HUDEP-2 (cell line): Measurements from ENCODE around the gene NFYC.

Experiments used
- DNase-seq, 76 experiments: peaks; one replicate each; lab custom pipeline; 2025; ENCODE audit not compliant: unreplicated experiment in 76 of 76; lab: John Stamatoyannopoulos, UW

NFYC gene

DNA sequence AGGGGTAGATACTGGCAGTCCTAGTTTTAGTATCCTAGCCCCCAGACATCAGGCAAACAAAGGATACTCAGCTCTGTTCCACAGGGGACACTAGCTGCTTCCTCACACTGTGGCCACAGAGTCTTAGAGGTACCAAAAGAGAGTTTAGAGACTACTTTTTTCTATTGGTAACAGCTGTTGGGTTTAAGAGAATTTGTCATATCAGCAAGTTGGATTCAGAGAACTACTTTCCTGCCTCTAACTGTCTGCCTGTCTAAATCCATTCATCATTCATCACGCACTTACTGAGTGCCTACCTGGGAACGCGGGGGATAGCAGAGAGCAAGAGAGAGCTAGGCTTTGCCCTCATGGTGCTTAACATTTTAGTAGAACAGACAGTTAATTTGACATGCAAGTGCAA, 65.0 kb downstream of the NFYC start:
- no peak for DNase-seq

DNA sequence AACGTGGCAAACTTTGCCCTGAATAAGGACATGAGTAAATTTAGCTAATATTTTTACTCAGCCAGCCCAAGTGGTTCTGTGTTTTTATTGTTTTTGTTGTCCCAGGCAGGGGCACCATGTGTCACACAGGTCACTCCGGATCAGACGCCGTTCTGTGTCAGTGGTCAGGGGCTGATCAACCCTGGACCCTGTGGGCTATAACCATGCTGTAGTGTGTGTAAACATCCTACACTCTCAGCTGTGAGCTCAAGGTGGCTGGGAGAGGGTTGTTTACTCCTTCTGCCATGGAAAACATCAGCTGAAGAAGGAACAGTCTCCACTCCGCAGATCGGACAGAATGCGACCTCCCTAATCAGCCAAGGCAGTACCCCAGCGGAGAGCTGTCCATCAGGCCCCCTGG, 65.6 kb downstream of the NFYC start:
- no peak for DNase-seq

DNA sequence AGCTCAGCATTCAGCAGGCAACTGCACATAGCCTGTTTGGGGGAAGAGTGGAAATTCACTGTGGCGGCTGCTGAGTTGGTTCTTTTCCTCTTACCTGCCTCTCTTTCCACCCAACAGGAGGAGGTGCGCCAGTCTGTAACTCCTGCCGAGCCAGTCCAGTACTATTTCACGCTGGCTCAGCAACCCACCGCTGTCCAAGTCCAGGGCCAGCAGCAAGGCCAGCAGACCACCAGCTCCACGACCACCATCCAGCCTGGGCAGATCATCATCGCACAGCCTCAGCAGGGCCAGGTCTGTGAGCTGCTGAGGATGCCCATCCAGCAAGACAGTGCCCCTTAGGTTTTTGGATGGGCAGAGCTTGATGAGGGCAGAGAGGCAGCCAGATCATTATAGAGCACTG, 66.5 kb downstream of the NFYC start:
- DNase-seq = no peak

DNA sequence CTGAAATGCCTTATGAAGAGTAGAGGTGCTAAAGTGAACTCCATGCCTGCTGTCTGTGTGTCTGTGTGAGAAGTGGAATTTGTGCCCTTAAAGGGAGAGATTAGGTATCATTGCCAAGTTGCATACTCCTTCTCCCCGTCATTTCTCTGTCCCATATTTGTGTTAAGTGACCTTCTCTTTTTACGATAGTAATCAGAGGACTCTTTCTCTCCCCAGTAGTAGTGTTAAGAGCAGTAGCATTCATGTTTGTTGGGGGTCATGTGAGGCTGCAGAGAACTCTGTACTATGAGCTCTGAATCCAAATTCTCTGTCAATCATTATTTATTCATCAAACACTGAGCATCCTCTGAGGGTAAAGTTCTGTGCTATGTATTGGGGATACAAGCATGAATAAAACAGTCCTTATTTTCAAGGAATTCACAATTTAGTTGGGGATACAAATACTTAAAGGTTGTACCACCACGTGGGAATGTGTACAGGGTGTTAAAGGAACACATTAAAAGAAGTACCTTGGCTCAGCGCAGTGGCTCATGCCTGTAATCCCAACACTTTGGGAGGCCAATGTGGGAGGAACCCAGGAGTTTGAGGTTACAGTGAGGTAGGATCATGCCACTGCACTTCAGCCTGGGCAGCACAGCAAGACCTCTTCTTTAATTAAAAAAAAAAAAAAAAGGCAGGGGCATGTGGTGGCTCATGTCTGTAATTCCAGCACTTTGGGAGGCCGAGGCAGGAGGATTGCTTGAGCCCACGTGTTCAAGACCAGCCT, 67.3 kb downstream of the NFYC start:
- DNase-seq = no peak

DNA sequence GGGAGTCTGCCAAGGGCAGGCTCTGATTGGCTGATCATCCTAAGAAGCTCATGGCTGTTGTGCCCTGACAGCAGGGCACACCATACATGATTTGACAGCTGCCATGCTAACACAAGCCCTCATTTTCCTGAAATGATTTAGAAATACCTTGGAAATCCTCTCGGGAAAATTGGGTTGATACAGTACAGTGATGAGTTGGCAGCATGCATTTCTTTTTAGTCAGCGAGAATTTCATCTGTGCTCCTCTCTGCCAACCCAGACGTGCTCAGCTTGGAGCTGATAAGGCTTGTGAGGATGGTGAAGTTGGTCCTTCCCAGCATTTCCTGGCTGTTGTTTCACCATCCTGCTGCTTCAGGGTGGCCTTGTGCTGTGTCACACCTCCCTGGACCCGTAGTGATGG, 69.5 kb downstream of the NFYC start:
- no peak for DNase-seq

DNA sequence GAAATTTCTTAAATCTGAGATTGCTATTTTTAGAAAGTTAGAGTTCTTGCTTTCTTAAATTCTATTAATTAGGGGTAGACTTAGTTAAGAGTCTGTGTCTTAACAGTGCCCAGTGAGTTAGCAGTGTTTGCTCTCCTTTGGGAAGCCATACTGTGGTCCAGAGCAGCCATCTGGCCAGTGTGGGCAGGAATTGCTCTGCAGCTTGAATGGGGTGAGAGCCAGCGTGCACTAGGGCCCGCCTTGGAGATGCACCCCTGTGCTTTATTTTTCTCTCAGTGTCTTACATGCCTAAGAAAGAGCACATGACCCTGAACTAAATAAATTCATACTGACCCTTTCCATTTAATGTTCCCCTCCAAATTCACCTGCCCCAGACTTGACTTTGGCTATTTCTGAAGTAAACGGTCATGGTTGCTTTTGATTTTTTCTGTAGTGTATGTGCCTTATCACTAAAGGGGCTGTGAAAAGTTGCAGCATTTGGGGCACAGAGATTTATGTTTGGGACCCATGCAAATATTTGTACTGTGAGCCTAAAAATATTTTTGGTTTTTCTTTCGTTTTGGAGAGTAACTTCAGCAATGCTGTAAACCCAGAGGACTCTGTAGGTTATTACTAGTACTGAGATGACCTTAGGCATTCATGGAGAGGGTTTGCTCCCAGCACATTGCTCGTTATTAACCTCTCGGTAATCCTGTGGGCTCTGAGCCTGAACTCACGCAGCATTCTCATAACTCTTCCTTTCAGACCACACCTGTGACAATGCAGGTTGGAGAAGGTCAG, 70.8 kb downstream of the NFYC start:
- no peak for DNase-seq

DNA sequence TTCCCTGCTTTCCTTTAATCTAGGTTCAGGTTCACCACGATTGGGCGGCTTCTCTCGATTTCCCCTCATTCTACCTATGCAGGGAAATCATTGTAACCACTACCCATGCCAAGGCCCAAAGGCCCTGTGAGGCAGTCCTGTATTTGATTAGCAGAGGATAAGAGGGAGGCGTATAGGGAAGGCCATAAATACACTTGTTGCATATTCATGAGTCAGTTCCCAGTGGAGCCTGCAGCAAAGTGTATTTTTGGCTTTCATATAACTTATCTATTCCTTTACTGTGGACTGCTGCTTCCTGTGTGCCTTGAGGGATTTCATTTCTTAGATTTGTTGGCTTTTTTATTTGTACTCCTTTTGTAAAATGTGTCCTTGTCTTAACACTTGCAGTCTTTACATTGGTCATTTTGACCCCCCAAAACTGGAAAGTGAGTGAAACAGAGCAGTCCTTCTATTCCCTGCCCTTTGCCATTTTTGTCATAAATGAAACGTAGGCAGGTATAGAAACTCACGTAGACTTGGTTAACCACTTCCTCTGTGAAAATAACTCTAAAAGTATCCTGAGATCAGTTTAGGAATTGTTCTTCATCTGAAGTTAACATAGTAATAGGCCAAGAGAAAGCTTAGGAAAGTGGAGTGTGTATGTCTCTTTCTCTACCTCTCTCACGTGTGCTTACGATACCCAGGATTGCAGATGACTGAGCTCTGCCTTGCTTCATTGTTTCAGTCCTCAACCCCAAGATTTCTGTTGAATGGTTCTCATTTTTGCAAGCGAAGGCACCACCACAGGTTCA, 72.4 kb downstream of the NFYC start:
- no peak for DNase-seq

DNA sequence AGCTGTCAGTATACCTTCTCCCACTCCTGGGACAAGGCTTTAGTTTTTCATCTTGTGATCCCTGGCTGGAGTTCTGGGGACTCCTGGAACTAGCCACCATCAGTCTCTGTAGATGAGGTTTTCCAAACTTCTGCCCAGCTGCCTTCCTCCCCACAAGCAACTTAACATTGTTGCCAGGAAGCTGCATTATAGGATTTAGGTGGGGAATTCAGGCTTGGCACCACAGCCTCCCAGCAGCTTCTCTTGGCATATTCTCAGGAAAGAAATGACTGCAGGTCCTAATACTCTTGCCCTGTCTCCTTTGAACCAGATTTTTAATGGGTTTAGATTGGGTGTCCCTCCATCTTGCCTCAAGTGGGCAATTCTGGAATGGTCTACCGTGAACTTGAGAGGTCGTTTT, 73.5 kb downstream of the NFYC start:
- no peak for DNase-seq

DNA sequence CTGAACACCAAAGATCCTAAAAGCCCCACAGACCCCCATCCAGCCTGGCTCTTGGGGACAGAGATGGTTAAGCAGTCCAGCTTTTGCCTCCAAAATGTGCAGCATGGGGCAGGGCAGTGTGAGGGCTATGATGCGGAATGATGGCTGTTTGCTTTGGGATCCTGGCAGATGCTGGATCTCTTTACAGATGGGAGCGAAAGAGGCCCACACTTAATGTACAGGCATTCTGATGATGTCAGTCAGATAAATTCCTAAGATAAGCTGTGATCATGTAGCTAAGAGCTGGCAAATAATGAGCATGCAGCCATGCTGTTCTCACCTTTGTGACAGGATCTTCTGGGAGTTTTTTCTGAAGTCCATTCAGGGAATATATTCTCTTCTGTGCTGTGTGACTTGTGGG, 74.5 kb downstream of the NFYC start:
- no peak for DNase-seq

DNA sequence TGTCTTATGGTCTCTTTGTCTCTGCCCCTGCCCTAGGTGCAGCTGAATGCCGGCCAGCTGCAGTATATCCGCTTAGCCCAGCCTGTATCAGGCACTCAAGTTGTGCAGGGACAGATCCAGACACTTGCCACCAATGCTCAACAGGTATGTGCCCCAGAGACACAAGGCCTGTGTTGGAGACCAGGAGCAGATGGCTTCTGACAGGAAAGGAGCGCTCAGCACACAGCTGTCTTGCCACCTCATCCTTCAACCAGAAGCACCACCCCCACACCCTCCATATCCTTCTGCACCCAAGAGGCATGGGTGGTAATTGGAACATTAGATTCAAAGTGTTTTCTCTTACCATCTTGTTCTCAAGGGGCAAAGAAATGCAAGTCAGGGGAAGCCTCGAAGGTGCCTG, 75.1 kb downstream of the NFYC start:
- no peak for DNase-seq

DNA sequence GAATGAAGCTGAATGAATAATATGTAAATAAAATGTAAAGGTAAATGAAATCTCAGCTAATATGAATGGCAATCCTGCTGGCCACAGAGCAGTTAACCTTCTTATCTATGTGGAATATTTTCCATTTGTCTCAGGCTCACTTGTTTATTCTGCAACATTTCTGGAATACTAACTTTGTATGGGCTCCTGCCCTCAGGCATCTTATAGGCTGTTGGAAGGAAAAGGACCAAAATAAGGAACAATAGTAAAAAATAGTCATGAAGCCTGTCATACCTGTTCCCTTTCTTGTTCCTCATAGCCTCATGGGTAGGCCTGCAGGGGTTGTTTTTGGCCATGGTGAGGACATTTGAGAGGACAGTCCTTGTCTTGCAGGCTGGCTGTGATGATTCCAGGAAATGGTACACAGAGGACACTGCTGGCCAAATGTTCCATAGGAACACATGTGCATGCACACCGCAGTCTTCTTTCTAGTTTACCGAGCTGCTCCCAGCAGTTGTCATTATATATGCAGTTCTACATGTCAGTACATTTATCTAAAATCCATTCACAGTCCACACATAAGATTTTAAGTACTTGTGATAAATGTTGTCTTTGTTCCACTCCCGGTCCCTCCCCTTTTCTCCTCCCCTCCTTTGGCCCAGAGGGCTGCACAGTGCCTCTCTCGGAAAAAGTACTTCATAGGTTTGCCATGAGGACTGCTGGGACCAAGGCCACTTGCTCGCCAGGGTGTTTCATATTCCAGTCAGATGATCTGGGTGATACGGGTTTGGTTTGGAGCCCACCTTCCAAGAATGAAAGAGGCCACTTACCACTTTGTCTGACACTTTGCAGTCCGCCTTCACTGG, 76.9 kb downstream of the NFYC start:
- no peak for DNase-seq

DNA sequence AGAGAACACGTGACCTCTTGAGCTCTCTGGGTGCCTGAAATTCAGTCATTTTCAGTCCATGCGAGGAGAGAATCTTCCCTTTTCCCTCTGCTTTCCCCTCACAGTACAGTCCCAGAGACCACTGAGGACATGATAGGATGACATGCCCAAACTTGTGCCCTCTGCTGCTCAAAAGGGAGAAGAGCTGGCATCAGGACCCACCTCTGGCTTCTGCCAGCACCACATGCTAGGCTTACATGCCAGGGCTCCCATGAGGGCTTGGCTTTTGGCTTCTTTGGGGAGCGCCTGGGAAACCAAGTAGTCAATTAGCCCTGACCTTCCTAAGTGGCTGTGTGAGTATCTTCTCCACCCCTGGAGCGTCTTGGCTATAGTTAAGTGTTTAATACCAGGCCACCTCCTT, 78.3 kb downstream of the NFYC start:
- DNase-seq = peak in 7 of 76 experiments; percentile 3 to 33 (median 4)

DNA sequence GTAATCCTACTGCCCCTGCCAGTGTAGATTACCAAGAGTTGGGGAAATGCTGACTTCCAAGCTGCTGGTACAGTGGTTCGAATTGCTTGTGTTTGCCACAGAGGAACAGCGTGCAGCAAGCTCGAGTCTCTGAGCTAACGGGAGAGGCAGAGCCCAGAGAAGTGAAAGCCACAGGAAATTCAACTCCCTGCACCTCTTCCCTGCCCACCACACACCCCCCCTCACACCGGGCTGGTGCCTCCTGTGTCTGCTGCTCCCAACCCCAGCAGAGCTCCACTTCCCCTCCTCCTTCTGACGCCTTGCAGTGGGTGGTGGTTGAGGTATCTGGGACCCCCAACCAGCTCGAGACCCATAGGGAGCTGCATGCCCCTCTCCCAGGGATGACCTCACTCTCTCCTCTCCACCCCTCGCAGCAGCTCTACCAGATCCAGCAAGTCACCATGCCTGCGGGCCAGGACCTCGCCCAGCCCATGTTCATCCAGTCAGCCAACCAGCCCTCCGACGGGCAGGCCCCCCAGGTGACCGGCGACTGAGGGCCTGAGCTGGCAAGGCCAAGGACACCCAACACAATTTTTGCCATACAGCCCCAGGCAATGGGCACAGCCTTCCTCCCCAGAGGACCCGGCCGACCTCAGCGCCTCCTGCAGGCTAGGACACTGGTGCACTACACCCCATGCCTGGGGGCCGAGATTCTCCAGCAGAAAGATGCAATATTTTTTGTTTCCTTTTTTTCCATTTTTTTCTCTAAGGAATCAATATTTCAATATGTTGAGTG, 79.0 kb downstream of the NFYC start:
- no peak for DNase-seq

DNA sequence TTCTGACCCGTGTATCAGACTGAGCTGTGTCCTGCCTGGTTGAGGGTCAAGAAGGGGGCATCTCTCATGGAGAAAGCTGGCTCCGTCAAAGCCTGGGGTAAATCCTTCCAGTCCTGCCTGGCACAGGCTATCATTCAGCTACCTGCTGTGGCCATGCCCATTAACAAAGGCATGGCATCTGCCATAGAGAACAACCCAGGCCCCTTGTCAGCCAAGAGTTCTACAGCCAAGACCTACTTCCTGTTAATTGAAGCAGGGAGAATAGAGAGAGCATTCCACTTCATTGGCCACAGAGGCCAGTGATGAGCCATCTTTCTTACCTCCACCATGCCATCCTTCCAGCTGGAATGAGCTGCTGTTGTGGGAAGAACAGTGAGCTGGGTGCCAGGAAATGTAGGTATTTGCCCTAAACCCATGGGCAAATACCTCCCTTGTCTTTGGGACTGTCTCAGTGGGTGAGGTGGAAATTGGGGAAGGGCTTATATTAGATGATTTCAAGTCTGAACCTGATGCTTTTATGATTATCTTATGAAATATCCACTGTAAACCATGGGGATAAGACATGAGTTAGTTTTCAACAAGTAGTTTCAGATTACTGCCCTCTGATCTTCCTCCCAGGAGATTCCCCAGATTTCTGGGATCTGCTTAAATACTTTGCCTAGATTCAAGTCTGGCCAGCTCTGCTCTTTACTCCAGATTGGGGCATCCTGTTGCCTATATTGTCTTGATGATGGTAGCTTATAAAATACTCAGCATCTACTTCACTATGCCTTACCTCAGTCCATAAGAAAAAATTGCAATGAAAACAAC, 80.8 kb downstream of the NFYC start:
- DNase-seq = no peak

DNA sequence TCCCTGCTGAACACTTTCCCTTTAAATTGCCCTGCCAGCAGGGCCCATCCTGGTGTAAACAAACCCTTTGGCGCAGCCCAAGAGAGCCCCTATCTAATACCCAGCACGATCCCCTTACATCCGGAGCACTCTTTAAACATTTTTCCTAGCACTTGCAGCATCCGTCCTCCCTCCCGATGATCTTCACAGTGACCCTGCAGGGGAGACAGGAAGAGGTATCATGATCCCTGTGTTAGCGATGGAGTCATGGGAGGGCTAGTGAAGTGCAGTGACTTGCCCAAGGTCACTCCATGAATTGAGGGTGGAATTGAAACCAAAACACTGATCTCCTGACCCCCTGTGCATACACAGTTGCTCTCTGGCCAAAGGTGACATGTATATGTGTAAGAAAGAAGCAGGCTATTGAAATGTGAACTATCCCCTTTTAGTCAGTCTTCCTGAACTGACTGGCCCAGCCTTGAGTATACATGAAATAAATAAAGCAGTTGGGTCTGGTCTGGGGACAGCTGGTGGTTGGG, 82.3 kb downstream of the NFYC start:
- no peak for DNase-seq

DNA sequence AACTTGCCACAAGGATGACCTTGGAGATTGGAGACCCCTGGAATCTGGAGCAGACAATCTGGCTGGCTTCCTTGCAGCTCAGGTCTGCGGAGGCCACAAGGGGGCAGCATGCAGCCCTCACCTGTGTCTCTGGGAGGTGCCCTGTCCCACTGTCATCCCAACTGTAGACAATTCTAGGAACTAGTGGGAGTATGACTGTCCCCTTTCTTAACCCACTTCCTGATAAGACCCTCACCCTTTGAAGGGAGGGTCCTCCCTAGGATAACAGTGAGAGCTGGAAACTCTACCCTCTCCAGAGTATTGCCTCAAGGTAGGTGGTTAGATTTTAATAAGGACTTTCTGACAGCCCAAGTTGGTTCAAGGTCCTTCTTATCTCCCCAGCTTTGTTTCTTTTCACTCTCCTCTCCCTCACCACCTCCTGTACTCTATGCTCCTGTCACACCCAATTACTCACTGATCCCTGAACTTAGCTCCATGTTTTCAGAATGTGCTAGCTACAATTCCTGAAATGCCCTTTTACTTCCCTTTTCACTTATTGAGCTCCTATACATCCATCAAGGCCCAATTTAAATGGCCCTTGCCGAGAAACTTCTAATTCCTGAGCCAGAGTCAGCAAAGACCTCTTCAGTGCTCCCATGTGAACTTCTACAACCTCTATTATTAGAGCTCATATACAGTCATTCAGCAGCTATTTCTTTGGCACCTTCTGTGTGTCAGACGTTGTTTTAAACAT, 82.9 kb downstream of the NFYC start:
- peak in 52 of 76 experiments; percentile 5 to 58 (median 36) for DNase-seq

DNA sequence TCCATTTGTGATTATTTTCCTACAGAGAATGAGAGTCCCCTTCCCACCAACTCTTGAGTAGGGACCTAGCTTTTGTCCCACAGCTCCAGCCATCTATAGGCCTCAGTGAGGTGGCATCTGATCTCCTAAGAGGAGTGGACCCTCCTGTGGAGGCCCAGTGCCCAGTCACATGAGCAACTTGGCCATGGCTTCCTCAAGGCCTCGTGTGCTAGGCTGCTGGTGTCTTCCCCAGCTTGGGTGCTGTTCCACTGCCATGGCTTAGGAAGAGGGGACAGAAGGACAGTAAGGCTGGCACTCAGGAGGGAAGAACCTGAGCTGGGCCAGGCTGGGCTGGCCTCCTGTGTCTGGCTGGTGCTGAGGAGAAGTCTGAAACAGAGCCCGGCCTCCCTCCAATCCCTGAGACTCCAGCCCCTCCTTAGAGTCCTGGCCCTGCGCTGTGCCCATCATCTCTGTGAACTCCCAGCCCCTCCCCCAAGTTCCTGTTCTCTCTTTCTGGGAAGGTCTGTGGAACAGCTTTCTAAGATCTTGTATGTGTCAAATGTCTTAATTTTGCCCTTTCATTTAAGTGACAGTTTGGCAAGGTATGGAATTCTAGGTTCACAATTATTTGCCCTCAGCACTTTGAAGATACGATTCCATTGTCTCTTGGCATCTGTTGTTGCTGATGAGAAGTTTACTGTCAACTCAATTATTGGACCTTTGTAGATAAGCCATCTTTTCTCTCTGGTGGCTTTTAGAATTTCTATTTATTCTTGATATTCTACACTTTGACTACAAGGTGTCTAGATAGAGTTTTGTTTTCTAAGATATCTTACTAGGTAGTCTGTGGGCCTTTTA, 85.0 kb downstream of the NFYC start:
- no peak for DNase-seq
